HEK293 (cell line): ENCODE results near the gene ID1.

Source experiments
- CTCF ChIA-PET: fragments of 350-600 bp; formaldehyde crosslinking; extraction: SDS; loops from one replicate; lab custom pipeline; 2021; ENCODE audit warnings: antibody characterized with exemption; lab: Yijun Ruan, JAX
- POLR2A ChIA-PET: fragments of 300-600 bp; formaldehyde crosslinking; extraction: SDS; loops from one replicate; lab custom pipeline; 2020; ENCODE audit warnings: antibody characterized with exemption, inconsistent platforms; lab: Yijun Ruan, JAX
- H3K27ac ChIP-seq: fragments of 200-500 bp; sonication (Bioruptor generic); 2 replicates; pipeline ENCODE4 v1.5.1; 2014; ENCODE audit warnings: low read depth, low read length, control low read depth, inconsistent platforms; ENCODE audit errors: extremely low read depth
- H3K36me3 ChIP-seq, 2 experiments: fragments of 200-500 bp in 1 of 2; sonication (Bioruptor generic) in 1 of 2; 1 replicate in 1 of 2; 2 replicates in 1 of 2; pipeline ENCODE4 v1.5.1; 2014 to 2017; ENCODE audit warnings: inconsistent platforms in 2 of 2, low read length in 2 of 2; ENCODE audit not compliant: control insufficient read depth in 2 of 2, insufficient read depth in 1 of 2
- H3K4me1 ChIP-seq: fragments of 200-500 bp; sonication (Bioruptor generic); 2 replicates; pipeline ENCODE4 v1.5.1; 2014; ENCODE audit warnings: mild to moderate bottlenecking, low read length, inconsistent platforms; ENCODE audit not compliant: control insufficient read depth, insufficient read depth
- H3K4me3 ChIP-seq: 2 replicates; pipeline ENCODE4 v1.5.1; 2011; ENCODE audit warnings: low read depth, mild to moderate bottlenecking, control low read depth, low read length, moderate library complexity
- H3K9me3 ChIP-seq: fragments of 200-500 bp; sonication (Bioruptor generic); 2 replicates; pipeline ENCODE4 v1.5.1; 2014; ENCODE audit warnings: low read depth, low read length, inconsistent platforms; ENCODE audit not compliant: control insufficient read depth, insufficient read depth
- BCL11A ChIP-seq: fragments of 450-650 bp; formaldehyde crosslinking; IDR thresholded peaks from 2 replicates; pipeline ENCODE4 v1.5.1; 2016; ENCODE audit warnings: low read depth, missing biosample characterization, missing genetic modification characterization
- GLIS1 ChIP-seq: fragments of 450-650 bp; formaldehyde crosslinking; IDR thresholded peaks from 2 replicates; pipeline ENCODE4 v1.5.1; 2016; ENCODE audit warnings: missing biosample characterization, missing genetic modification characterization
- HOXD13 ChIP-seq: sonication (generic); formaldehyde crosslinking; IDR thresholded peaks from 2 replicates; pipeline ENCODE4 v1.8.0; 2022; ENCODE audit warnings: missing genetic modification reagents, borderline replicate concordance
- KLF8 ChIP-seq: fragments of 450-650 bp; formaldehyde crosslinking; IDR thresholded peaks from 2 replicates; pipeline ENCODE4 v1.5.1; 2016; ENCODE audit warnings: missing biosample characterization, missing genetic modification characterization
- OVOL3 ChIP-seq: fragments of 450-650 bp; formaldehyde crosslinking; IDR thresholded peaks from 2 replicates; pipeline ENCODE4 v1.5.1; 2016; ENCODE audit warnings: missing biosample characterization, missing genetic modification characterization
- SP7 ChIP-seq: fragments of 450-650 bp; formaldehyde crosslinking; IDR thresholded peaks from 2 replicates; pipeline ENCODE4 v1.5.1; 2016; ENCODE audit warnings: missing biosample characterization, missing genetic modification characterization
- TCF7L2 ChIP-seq: IDR thresholded peaks from 2 replicates; pipeline ENCODE4 v1.6.1; 2011; ENCODE audit warnings: low read depth, mild to moderate bottlenecking, inconsistent platforms, low read length, moderate library complexity, borderline replicate concordance
- ZBTB21 ChIP-seq: fragments of 450-650 bp; formaldehyde crosslinking; IDR thresholded peaks from 2 replicates; pipeline ENCODE4 v1.5.1; 2017; ENCODE audit warnings: missing biosample characterization, missing genetic modification characterization
- ZNF169 ChIP-seq: fragments of 450-650 bp; formaldehyde crosslinking; IDR thresholded peaks from 2 replicates; pipeline ENCODE4 v1.5.1; 2016; ENCODE audit warnings: missing biosample characterization, missing genetic modification characterization
- ZNF19 ChIP-seq: fragments of 450-650 bp; formaldehyde crosslinking; IDR thresholded peaks from 2 replicates; pipeline ENCODE4; 2016; ENCODE audit warnings: missing biosample characterization, missing genetic modification characterization, low read depth
- ZNF629 ChIP-seq: fragments of 450-650 bp; formaldehyde crosslinking; IDR thresholded peaks from 2 replicates; pipeline ENCODE4 v1.5.1; 2017; ENCODE audit warnings: missing biosample characterization, missing genetic modification characterization
- TF ChIP-seq, protein P1 (sequence below): fragments of 450-650 bp; formaldehyde crosslinking; IDR thresholded peaks from 2 replicates; pipeline ENCODE4 v1.5.1; 2016; ENCODE audit warnings: missing biosample characterization, missing genetic modification characterization
- TF ChIP-seq, protein P2 (sequence below): fragments of 450-650 bp; formaldehyde crosslinking; IDR thresholded peaks from 2 replicates; pipeline ENCODE4 v1.5.1; 2016; ENCODE audit warnings: missing biosample characterization, missing genetic modification characterization, low read depth
- TF ChIP-seq, protein P3 (sequence below): fragments of 450-650 bp; formaldehyde crosslinking; IDR thresholded peaks from 2 replicates; pipeline ENCODE4 v1.5.1; 2017; ENCODE audit warnings: missing biosample characterization, missing genetic modification characterization
- TF ChIP-seq, protein P4 (sequence below): fragments of 450-650 bp; formaldehyde crosslinking; IDR thresholded peaks from 2 replicates; pipeline ENCODE4 v1.5.1; 2016; ENCODE audit warnings: missing biosample characterization, missing genetic modification characterization
- TF ChIP-seq, protein P5 (sequence below): fragments of 450-650 bp; formaldehyde crosslinking; IDR thresholded peaks from 2 replicates; pipeline ENCODE4 v1.5.1; 2017; ENCODE audit warnings: missing biosample characterization, missing genetic modification characterization
- TF ChIP-seq, protein P6 (sequence below): fragments of 450-650 bp; formaldehyde crosslinking; IDR thresholded peaks from 2 replicates; pipeline ENCODE4 v1.5.1; 2016; ENCODE audit warnings: missing biosample characterization, missing genetic modification characterization
- TF ChIP-seq, protein P7 (sequence below): fragments of 450-650 bp; formaldehyde crosslinking; IDR thresholded peaks from 2 replicates; pipeline ENCODE4 v1.5.1; 2016; ENCODE audit warnings: missing biosample characterization, missing genetic modification characterization
- TF ChIP-seq, protein P8 (sequence below): fragments of 450-650 bp; formaldehyde crosslinking; IDR thresholded peaks from 2 replicates; pipeline ENCODE4 v1.5.1; 2016; ENCODE audit warnings: missing biosample characterization, missing genetic modification characterization

The ID1 gene

DNA sequence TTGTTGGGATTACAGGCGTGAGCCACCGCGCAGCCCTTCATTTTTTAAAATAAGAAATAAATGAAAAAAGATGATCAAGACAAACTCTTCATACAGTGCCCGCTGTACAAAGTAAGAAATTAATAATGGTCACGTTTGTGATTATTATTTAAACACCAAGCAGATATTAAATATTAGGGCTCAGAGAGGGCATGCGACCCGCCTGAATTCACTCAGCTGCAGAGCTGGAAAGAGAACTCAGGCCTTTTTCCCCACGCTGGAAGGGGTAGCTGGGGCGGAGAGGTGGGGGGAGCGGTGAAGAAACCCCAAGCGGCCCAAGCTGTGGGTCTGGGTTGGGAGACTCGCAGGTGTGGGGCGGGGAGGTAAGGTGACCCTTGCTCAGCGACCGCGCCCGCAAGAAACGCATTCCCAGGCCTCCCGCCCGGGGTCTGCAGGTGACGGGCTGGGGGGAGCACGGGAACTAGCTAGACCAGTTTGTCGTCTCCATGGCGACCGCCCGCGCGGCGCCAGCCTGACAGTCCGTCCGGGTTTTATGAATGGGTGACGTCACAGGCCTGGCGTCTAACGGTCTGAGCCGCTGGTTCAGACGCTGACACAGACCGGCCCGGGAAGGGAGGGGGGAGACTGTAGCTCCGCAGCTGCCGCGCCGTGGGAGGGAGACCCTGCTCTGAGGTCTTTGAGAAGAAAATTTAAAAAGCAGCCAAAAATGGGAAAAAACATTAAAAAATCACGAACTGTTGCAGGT is 1.1 kb upstream of the ID1 start:
- Histone ChIP-seq H3K4me1 (peaks cover 15% of the 10 kb centered on the region), H3K27ac (peak overlapping the region; percentile 80), H3K9me3 (no peaks in the 10 kb centered on the region), H3K36me3 (peaks cover 0 to 17% of the 10 kb centered on the region in 2 experiments; a peak in 1 of 3 replicates), H3K4me3 (peak overlapping the region; percentile 45)
- CTCF ChIA-PET: interaction anchor here (0.6 to 26.4 kb wide), 11 partner anchors 9 to 227 kb away, joined by 3 to 1204 read pairs (median 3); no protein-coding TSS in a partner anchor
- POLR2A ChIA-PET: interaction anchor here (0.9 to 8.7 kb wide), 15 partner anchors 9 to 135 kb away, joined by 3 to 255 read pairs (median 10); partner anchors contain the start of genes BCL2L1 and TPX2
- TF ChIP-seq BCL11A (tag by site-specific recombination): peak; percentile 79; the same call in 1 of the 2 replicates
- TF ChIP-seq, protein P1, sequence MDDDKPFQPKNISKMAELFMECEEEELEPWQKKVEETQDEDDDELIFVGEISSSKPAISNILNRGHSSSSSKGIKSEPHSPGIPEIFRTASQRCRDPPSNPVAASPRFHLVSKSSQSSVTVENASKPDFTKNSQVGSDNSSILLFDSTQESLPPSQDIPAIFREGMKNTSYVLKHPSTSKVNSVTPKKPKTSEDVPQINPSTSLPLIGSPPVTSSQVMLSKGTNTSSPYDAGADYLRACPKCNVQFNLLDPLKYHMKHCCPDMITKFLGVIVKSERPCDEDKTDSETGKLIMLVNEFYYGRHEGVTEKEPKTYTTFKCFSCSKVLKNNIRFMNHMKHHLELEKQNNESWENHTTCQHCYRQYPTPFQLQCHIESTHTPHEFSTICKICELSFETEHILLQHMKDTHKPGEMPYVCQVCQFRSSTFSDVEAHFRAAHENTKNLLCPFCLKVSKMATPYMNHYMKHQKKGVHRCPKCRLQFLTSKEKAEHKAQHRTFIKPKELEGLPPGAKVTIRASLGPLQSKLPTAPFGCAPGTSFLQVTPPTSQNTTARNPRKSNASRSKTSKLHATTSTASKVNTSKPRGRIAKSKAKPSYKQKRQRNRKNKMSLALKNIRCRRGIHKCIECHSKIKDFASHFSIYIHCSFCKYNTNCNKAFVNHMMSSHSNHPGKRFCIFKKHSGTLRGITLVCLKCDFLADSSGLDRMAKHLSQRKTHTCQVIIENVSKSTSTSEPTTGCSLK: no peak
- peak; percentile 99 for TF ChIP-seq OVOL3 (tag by site-specific recombination)
- TF ChIP-seq, protein P2, sequence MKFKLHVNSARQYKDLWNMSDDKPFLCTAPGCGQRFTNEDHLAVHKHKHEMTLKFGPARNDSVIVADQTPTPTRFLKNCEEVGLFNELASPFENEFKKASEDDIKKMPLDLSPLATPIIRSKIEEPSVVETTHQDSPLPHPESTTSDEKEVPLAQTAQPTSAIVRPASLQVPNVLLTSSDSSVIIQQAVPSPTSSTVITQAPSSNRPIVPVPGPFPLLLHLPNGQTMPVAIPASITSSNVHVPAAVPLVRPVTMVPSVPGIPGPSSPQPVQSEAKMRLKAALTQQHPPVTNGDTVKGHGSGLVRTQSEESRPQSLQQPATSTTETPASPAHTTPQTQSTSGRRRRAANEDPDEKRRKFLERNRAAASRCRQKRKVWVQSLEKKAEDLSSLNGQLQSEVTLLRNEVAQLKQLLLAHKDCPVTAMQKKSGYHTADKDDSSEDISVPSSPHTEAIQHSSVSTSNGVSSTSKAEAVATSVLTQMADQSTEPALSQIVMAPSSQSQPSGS (tag by site-specific recombination): peak; percentile 99
- TF ChIP-seq GLIS1 (tag by site-specific recombination): peak; percentile 88
- TF ChIP-seq, protein P3, sequence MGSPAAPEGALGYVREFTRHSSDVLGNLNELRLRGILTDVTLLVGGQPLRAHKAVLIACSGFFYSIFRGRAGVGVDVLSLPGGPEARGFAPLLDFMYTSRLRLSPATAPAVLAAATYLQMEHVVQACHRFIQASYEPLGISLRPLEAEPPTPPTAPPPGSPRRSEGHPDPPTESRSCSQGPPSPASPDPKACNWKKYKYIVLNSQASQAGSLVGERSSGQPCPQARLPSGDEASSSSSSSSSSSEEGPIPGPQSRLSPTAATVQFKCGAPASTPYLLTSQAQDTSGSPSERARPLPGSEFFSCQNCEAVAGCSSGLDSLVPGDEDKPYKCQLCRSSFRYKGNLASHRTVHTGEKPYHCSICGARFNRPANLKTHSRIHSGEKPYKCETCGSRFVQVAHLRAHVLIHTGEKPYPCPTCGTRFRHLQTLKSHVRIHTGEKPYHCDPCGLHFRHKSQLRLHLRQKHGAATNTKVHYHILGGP (tag by site-specific recombination): no peak
- 0 out of 2 replicates have a peak, but pooled peaks have one; percentile 63 for TF ChIP-seq HOXD13 (CRISPR knock-in tag)
- peak; percentile 94 for TF ChIP-seq ZBTB21
- TF ChIP-seq TCF7L2: 0 out of 2 replicates have a peak, but pooled peaks have one; percentile 3
- no peak for TF ChIP-seq ZNF169 (tag by site-specific recombination)
- TF ChIP-seq, protein P4, sequence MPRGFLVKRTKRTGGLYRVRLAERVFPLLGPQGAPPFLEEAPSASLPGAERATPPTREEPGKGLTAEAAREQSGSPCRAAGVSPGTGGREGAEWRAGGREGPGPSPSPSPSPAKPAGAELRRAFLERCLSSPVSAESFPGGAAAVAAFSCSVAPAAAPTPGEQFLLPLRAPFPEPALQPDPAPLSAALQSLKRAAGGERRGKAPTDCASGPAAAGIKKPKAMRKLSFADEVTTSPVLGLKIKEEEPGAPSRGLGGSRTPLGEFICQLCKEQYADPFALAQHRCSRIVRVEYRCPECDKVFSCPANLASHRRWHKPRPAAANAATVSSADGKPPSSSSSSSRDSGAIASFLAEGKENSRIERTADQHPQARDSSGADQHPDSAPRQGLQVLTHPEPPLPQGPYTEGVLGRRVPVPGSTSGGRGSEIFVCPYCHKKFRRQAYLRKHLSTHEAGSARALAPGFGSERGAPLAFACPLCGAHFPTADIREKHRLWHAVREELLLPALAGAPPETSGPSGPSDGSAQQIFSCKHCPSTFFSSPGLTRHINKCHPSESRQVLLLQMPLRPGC: 0 out of 2 replicates have a peak, but pooled peaks have one; percentile 18
- TF ChIP-seq, protein P5, sequence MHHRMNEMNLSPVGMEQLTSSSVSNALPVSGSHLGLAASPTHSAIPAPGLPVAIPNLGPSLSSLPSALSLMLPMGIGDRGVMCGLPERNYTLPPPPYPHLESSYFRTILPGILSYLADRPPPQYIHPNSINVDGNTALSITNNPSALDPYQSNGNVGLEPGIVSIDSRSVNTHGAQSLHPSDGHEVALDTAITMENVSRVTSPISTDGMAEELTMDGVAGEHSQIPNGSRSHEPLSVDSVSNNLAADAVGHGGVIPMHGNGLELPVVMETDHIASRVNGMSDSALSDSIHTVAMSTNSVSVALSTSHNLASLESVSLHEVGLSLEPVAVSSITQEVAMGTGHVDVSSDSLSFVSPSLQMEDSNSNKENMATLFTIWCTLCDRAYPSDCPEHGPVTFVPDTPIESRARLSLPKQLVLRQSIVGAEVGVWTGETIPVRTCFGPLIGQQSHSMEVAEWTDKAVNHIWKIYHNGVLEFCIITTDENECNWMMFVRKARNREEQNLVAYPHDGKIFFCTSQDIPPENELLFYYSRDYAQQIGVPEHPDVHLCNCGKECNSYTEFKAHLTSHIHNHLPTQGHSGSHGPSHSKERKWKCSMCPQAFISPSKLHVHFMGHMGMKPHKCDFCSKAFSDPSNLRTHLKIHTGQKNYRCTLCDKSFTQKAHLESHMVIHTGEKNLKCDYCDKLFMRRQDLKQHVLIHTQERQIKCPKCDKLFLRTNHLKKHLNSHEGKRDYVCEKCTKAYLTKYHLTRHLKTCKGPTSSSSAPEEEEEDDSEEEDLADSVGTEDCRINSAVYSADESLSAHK (tag by site-specific recombination): no peak; the same call in 1 of the 2 replicates
- peak; percentile 57; the same call in 1 of the 2 replicates for TF ChIP-seq KLF8 (tag by site-specific recombination)
- TF ChIP-seq ZNF629: peak; percentile 98
- TF ChIP-seq, protein P6, sequence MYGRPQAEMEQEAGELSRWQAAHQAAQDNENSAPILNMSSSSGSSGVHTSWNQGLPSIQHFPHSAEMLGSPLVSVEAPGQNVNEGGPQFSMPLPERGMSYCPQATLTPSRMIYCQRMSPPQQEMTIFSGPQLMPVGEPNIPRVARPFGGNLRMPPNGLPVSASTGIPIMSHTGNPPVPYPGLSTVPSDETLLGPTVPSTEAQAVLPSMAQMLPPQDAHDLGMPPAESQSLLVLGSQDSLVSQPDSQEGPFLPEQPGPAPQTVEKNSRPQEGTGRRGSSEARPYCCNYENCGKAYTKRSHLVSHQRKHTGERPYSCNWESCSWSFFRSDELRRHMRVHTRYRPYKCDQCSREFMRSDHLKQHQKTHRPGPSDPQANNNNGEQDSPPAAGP: peak; percentile 79; the same call in 1 of the 2 replicates
- TF ChIP-seq, protein P7, sequence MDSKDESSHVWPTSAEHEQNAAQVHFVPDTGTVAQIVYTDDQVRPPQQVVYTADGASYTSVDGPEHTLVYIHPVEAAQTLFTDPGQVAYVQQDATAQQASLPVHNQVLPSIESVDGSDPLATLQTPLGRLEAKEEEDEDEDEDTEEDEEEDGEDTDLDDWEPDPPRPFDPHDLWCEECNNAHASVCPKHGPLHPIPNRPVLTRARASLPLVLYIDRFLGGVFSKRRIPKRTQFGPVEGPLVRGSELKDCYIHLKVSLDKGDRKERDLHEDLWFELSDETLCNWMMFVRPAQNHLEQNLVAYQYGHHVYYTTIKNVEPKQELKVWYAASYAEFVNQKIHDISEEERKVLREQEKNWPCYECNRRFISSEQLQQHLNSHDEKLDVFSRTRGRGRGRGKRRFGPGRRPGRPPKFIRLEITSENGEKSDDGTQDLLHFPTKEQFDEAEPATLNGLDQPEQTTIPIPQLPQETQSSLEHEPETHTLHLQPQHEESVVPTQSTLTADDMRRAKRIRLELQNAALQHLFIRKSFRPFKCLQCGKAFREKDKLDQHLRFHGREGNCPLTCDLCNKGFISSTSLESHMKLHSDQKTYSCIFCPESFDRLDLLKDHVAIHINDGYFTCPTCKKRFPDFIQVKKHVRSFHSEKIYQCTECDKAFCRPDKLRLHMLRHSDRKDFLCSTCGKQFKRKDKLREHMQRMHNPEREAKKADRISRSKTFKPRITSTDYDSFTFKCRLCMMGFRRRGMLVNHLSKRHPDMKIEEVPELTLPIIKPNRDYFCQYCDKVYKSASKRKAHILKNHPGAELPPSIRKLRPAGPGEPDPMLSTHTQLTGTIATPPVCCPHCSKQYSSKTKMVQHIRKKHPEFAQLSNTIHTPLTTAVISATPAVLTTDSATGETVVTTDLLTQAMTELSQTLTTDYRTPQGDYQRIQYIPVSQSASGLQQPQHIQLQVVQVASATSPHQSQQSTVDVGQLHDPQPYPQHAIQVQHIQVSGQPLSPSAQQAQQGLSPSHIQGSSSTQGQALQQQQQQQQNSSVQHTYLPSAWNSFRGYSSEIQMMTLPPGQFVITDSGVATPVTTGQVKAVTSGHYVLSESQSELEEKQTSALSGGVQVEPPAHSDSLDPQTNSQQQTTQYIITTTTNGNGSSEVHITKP (tag by site-specific recombination): peak; percentile 74
- TF ChIP-seq, protein P8, sequence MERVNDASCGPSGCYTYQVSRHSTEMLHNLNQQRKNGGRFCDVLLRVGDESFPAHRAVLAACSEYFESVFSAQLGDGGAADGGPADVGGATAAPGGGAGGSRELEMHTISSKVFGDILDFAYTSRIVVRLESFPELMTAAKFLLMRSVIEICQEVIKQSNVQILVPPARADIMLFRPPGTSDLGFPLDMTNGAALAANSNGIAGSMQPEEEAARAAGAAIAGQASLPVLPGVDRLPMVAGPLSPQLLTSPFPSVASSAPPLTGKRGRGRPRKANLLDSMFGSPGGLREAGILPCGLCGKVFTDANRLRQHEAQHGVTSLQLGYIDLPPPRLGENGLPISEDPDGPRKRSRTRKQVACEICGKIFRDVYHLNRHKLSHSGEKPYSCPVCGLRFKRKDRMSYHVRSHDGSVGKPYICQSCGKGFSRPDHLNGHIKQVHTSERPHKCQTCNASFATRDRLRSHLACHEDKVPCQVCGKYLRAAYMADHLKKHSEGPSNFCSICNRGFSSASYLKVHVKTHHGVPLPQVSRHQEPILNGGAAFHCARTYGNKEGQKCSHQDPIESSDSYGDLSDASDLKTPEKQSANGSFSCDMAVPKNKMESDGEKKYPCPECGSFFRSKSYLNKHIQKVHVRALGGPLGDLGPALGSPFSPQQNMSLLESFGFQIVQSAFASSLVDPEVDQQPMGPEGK (tag by site-specific recombination): peak; percentile 93
- TF ChIP-seq SP7: peak; percentile 77
- no peak for TF ChIP-seq ZNF19 (tag by site-specific recombination)
